DOHH2 (cell line): ENCODE results near the gene NNT.

ENCODE experiments used
- H3F3A ChIP-seq: fragments of 200-600 bp; sonication (generic), shearing (Covaris generic); 2 replicates; pipeline ENCODE4 v1.6.0; 2016; ENCODE audit warnings: antibody characterized with exemption, mild to moderate bottlenecking; ENCODE audit not compliant: control insufficient read depth, insufficient read depth
- H3K27ac ChIP-seq: fragments of 200-600 bp; sonication (generic); 2 replicates; pipeline ENCODE4 v1.5.1; 2014; ENCODE audit warnings: low read depth, mild to moderate bottlenecking, low read length, moderate library complexity
- H3K27me3 ChIP-seq: fragments of 200-600 bp; sonication (generic); 2 replicates; pipeline ENCODE4 v1.6.1; 2014; ENCODE audit warnings: mild to moderate bottlenecking, low read length, mixed read lengths; ENCODE audit not compliant: control insufficient read depth
- H3K36me3 ChIP-seq: fragments of 200-600 bp; sonication (generic); 2 replicates; pipeline ENCODE4 v1.6.1; 2014; ENCODE audit warnings: mild to moderate bottlenecking, low read length, moderate library complexity, mixed read lengths; ENCODE audit not compliant: control insufficient read depth
- H3K4me1 ChIP-seq: fragments of 200-600 bp; sonication (generic); 2 replicates; pipeline ENCODE4 v1.6.1; 2014; ENCODE audit warnings: mild to moderate bottlenecking, low read length, mixed read lengths; ENCODE audit not compliant: control insufficient read depth
- H3K4me2 ChIP-seq: fragments of 200-600 bp; sonication (generic); 2 replicates; pipeline ENCODE4 v1.6.0; 2014; ENCODE audit warnings: mild to moderate bottlenecking, low read length, moderate library complexity
- H3K4me3 ChIP-seq: fragments of 200-600 bp; sonication (generic); 2 replicates; pipeline ENCODE4 v1.5.1; 2014; ENCODE audit warnings: mild to moderate bottlenecking, low read length, mixed read lengths
- H3K79me2 ChIP-seq: fragments of 200-600 bp; sonication (generic); 2 replicates; pipeline ENCODE4 v1.6.1; 2014; ENCODE audit warnings: mild to moderate bottlenecking, low read length, mixed read lengths; ENCODE audit not compliant: control insufficient read depth
- H3K9me2 ChIP-seq: fragments of 200-600 bp; sonication (generic); replicated peaks from 2 replicates; pipeline ENCODE4 v1.6.1; 2014; ENCODE audit warnings: mild to moderate bottlenecking, low read length, mixed read lengths; ENCODE audit not compliant: control insufficient read depth
- H3K9me3 ChIP-seq: fragments of 200-600 bp; sonication (generic); 2 replicates; pipeline ENCODE4 v1.6.1; 2014; ENCODE audit warnings: antibody characterized with exemption, low read length, mixed read lengths; ENCODE audit not compliant: control insufficient read depth, insufficient read depth
- H4K20me1 ChIP-seq: fragments of 200-600 bp; sonication (generic); 2 replicates; pipeline ENCODE4 v1.6.0; 2014; ENCODE audit warnings: low read depth, mild to moderate bottlenecking, antibody characterized with exemption, low read length, moderate library complexity; ENCODE audit not compliant: control insufficient read depth, insufficient read depth
- CTCF ChIP-seq: fragments of 200-600 bp; sonication (generic); IDR thresholded peaks from one replicate; pipeline ENCODE4 v1.5.1; 2014; ENCODE audit warnings: antibody characterized with exemption, mild to moderate bottlenecking, low read depth, low read length; ENCODE audit not compliant: poor library complexity, severe bottlenecking
- EZH2phosphoT487 ChIP-seq: fragments of 200-600 bp; sonication (generic); IDR thresholded peaks from 2 replicates; pipeline ENCODE4 v1.6.1; 2017; ENCODE audit warnings: borderline replicate concordance, mild to moderate bottlenecking, antibody characterized with exemption, low read length, moderate library complexity, mixed read lengths

NNT gene

DNA sequence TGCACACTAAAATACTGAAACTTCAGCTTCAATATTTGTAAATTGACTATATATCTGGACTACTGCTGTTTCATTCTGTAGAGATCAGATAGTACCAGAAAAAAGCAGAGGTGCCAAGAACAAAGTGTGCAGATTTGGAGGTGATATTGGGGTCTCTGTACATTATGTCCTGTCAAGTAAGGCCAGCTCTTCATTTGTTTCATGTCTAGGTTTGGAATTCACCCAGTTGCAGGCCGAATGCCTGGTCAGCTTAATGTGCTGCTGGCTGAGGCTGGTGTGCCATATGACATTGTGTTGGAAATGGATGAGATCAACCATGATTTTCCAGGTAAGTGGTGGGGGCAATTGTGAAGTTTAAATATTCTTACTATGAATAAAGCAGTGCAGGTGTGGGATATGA lies 96.9 kb downstream of the NNT start:
- Histone ChIP-seq H3F3A (no peaks in the 10 kb centered on the region), H3K4me1 (no peaks in the 10 kb centered on the region), H3K27me3 (no peaks in the 10 kb centered on the region), H3K27ac (no peak overlapping the region), H3K79me2 (no peaks in the 10 kb centered on the region), H4K20me1 (no peaks in the 10 kb centered on the region), H3K9me2 (no peaks in the 10 kb centered on the region), H3K36me3 (peaks cover 39% of the 10 kb centered on the region), H3K4me3 (no peak overlapping the region), H3K9me3 (peaks cover 19% of the 10 kb centered on the region), H3K4me2 (no peak overlapping the region)
- TF ChIP-seq CTCF (no peak), EZH2phosphoT487 (no peak)

DNA sequence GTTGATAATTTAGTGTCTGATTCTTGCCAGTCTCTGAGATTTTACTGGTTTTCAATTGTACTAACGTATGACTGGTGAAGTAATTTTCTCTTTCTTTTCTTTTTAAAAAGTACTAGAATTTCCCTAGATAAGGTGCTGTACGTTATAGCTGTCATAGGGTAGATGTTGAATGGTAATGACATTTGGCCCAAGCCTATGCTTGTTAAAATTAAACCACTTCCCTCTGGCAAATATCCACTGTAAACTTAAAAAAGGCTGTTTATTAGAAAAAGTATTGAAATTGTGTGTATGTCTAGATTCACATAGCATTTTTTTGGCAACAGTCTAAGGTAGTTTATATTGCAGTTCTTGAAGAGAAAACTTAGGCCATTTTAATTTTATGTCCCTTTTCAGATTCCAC lies 97.6 kb downstream of the NNT start:
- Histone ChIP-seq H3K9me2 (no peaks in the 10 kb centered on the region), H3K27ac (no peak overlapping the region), H3K27me3 (no peaks in the 10 kb centered on the region), H3K79me2 (no peaks in the 10 kb centered on the region), H3K4me2 (no peak overlapping the region), H3K36me3 (peaks cover 32% of the 10 kb centered on the region), H3F3A (no peaks in the 10 kb centered on the region), H3K4me3 (no peak overlapping the region), H3K4me1 (no peaks in the 10 kb centered on the region), H4K20me1 (no peaks in the 10 kb centered on the region), H3K9me3 (peaks cover 12% of the 10 kb centered on the region; the same call in 1 of the 2 replicates)
- TF ChIP-seq CTCF = no peak
- no peak for TF ChIP-seq EZH2phosphoT487

- H3K9me2 ChIP-seq = no peaks in the 10 kb centered on the region
- H3K27me3 ChIP-seq = no peaks in the 10 kb centered on the region
- no peaks in the 10 kb centered on the region for H3K4me1 ChIP-seq
- no peak overlapping the region for H3K4me3 ChIP-seq
- no peak for TF ChIP-seq CTCF
- TF ChIP-seq EZH2phosphoT487 = no peak
- no peak overlapping the region for H3K4me2 ChIP-seq
- H3K27ac ChIP-seq = no peak overlapping the region
- H3F3A ChIP-seq = no peaks in the 10 kb centered on the region
- no peaks in the 10 kb centered on the region for H3K79me2 ChIP-seq
- peaks cover 6% of the 10 kb centered on the region; the same call in 1 of the 2 replicates for H3K9me3 ChIP-seq
- H4K20me1 ChIP-seq = no peaks in the 10 kb centered on the region
- H3K36me3 ChIP-seq = peaks cover 26% of the 10 kb centered on the region
Observed at GRCh38 chr5:43701227-43701626, 98.2 kb downstream of the NNT start.

- Histone ChIP-seq H3K27me3 (no peaks in the 10 kb centered on the region), H3K9me2 (no peaks in the 10 kb centered on the region), H3K36me3 (peaks cover 20% of the 10 kb centered on the region), H3K4me1 (no peaks in the 10 kb centered on the region), H3K27ac (no peak overlapping the region), H3K79me2 (no peaks in the 10 kb centered on the region), H4K20me1 (no peaks in the 10 kb centered on the region), H3K9me3 (no peaks in the 10 kb centered on the region), H3K4me3 (no peak overlapping the region), H3K4me2 (no peak overlapping the region), H3F3A (no peaks in the 10 kb centered on the region)
- TF ChIP-seq CTCF = no peak
- no peak for TF ChIP-seq EZH2phosphoT487
Observed at GRCh38 chr5:43702293-43702692, 99.3 kb downstream of the NNT start.
